ENCODE results near the gene SLC39A13.

The SLC39A13 gene

DNA sequence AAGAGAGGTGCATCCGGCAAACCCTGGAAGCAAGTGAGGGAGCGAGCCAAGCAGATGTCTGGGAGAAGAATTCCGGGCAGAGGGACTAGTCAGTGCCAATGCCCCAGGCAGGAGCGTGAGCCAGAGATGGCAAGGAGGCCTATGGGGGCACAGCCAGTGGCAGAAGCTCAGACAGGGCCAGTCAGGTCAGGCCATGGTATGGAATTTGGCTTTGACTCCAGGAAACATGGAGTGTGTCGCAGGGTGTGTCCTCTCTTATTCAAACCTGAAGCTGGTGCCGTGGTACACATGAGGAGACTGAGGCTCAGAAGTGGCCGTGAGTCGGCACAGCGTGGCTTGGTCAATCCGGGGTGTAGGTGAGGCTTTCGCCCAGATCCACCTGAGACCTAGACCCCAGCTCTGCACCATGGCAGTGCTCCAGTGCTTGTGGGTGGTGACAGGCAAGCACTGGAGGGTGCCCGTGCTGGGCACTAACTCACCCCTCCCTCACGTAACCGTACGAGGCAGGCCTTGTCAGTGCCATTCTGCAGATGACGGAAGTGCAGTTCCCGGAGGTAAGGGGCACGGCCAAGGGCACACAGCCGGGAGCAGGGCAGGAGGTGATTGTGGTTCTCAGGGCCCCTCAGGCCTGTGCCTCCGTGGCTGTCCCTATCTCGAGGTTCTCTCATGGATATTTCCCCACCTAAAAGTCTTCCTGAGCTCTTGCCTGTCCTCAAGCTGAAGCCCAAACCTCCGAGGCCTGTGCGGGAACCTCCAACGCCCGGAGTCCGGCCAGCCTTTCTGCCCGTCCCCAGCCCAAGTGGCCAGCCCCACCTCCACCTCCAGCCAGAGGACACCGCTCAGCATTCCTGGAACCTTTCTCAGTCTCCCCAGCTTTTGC, 19.5 kb upstream of the SLC39A13 start:
- no peak for TF ChIP-seq FOXP2 (optimal IDR thresholded peaks at IDR 0.05; ENCODE audit: borderline replicate concordance, extremely low read depth, extremely low read length, insufficient read depth)
- TF ChIP-seq REST (IDR thresholded peaks at IDR 0.05; ENCODE audit: insufficient read depth in 1 of 2, low read depth in 2 of 2, low read length in 2 of 2), result no peak
- TF ChIP-seq TAF1 (IDR thresholded peaks at IDR 0.05; ENCODE audit: borderline replicate concordance, insufficient read depth, low read length), result no peak
- no peak for TF ChIP-seq SIN3A (IDR thresholded peaks at IDR 0.05; ENCODE audit: borderline replicate concordance, insufficient read depth, low read length)
- TF ChIP-seq POLR2AphosphoS5 (IDR thresholded peaks at IDR 0.05; ENCODE audit: low read depth, low read length), result no peak

DNA sequence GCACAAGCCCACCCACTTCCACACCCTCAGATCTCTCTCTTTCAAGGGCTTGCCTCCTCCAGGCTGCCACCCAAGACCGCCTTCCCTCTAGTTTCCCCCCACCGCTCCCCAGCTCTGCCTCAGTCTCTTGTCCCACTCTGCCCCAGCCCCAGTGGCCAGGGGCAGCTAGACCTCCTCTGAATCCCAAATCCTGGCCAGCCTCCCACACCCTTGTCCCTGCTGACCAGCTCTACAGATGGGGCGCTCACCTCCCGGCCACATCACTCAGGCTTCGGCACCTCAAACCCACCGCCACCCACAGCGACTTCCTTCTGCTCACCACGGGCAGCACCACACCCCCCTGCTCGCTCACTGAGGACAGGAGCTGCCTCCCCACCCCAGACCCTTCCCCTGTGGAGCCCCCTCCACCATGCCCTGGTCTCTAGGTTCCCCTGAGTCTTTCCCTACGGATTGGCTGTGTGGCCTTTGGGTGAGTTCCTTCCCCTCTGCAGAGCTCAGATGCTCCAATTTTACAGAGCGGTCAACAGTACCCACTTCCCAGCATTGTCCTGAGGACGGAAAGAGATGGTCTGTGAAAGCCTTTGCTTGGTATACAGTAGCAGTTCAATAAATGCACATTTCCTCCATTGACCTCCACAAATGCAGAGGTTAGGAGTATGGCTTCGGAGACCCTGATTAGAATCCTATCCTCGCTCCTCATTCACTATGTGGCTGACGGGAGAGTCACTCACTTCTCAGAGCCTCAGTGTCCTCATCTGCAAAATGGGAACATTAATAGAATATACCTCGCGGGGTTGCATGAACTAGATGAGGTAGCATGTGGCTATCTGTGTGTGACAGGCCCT, 18.6 kb upstream of the SLC39A13 start:
- no peak for TF ChIP-seq POLR2AphosphoS5 (IDR thresholded peaks at IDR 0.05; ENCODE audit: low read depth, low read length)
- TF ChIP-seq REST (IDR thresholded peaks at IDR 0.05; ENCODE audit: insufficient read depth in 1 of 2, low read depth in 2 of 2, low read length in 2 of 2), result no peak
- no peak for TF ChIP-seq FOXP2 (optimal IDR thresholded peaks at IDR 0.05; ENCODE audit: borderline replicate concordance, extremely low read depth, extremely low read length, insufficient read depth)
- TF ChIP-seq TAF1 (IDR thresholded peaks at IDR 0.05; ENCODE audit: borderline replicate concordance, insufficient read depth, low read length), result no peak
- no peak for TF ChIP-seq SIN3A (IDR thresholded peaks at IDR 0.05; ENCODE audit: borderline replicate concordance, insufficient read depth, low read length)

- TF ChIP-seq TAF1 (IDR thresholded peaks at IDR 0.05; ENCODE audit: borderline replicate concordance, insufficient read depth, low read length) (no peak), POLR2AphosphoS5 (IDR thresholded peaks at IDR 0.05; ENCODE audit: low read depth, low read length) (no peak), FOXP2 (optimal IDR thresholded peaks at IDR 0.05; ENCODE audit: borderline replicate concordance, extremely low read depth, extremely low read length, insufficient read depth) (no peak), REST (IDR thresholded peaks at IDR 0.05; ENCODE audit: insufficient read depth in 1 of 2, low read depth in 2 of 2, low read length in 2 of 2) (no peak), SIN3A (IDR thresholded peaks at IDR 0.05; ENCODE audit: borderline replicate concordance, insufficient read depth, low read length) (no peak)
These were observed 18.0 kb upstream of the SLC39A13 start for GRCh38 chr11:47390422-47390760.

- TF ChIP-seq SIN3A (IDR thresholded peaks at IDR 0.05; ENCODE audit: borderline replicate concordance, insufficient read depth, low read length), result no peak
- no peak for TF ChIP-seq TAF1 (IDR thresholded peaks at IDR 0.05; ENCODE audit: borderline replicate concordance, insufficient read depth, low read length)
- no peak for TF ChIP-seq POLR2AphosphoS5 (IDR thresholded peaks at IDR 0.05; ENCODE audit: low read depth, low read length)
- no peak for TF ChIP-seq FOXP2 (optimal IDR thresholded peaks at IDR 0.05; ENCODE audit: borderline replicate concordance, extremely low read depth, extremely low read length, insufficient read depth)
- TF ChIP-seq REST (IDR thresholded peaks at IDR 0.05; ENCODE audit: insufficient read depth in 1 of 2, low read depth in 2 of 2, low read length in 2 of 2), result no peak
These were observed 17.3 kb upstream of the SLC39A13 start for GRCh38 chr11:47391077-47391583.

Measured in PFSK-1 (cell line).